Measurements from ENCODE around the gene PLEKHD1. TPM values are rescaled to one million over a fixed set of nuclear protein-coding genes. Genes with fewer than 3 reads are reported as not detected.

PLEKHD1 gene
- total and polyA plus RNA-seq, 2 donors (not counting 1 experiment from before 2014, with no cell fraction given), result 0.12 TPM

DNA sequence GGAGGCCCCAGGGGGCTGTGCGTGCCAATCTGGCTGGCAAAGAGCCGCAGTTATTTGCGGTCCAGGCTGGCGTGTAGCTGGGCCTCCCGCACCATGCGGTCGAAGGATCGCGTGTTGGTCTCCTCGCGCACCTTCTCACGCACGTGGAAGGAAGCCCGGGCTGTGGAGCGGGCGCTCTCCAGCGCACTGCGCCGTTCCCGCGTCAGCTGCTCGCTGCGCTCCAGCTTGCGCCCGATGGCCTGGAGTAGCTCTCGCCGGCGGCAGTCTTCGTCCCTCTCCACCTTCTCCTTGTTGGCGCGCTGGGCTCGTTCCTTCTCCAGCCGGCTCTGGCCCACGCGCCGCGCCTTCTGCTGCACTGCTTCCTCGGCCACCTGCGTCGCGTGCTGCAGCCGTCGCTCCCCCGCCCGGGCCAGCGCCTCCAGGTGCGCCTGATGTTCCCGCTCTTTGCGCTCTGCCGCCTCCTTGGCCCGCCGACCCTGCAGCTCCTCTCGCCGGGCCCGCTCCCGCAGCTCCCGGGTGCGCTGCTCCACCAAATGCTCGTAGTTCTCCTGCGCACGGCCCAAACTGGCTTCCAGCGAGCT, 87.0 kb downstream of the PLEKHD1 start:
- DNase-seq (no peak), ATAC-seq (ENCODE audit: low read depth) (no peak)
- TF ChIP-seq EZH2 (IDR thresholded peaks at IDR 0.05; ENCODE audit: borderline replicate concordance, insufficient read depth, low read depth, low read length, poor library complexity, severe bottlenecking), result no peak
- TF ChIP-seq, protein P1, sequence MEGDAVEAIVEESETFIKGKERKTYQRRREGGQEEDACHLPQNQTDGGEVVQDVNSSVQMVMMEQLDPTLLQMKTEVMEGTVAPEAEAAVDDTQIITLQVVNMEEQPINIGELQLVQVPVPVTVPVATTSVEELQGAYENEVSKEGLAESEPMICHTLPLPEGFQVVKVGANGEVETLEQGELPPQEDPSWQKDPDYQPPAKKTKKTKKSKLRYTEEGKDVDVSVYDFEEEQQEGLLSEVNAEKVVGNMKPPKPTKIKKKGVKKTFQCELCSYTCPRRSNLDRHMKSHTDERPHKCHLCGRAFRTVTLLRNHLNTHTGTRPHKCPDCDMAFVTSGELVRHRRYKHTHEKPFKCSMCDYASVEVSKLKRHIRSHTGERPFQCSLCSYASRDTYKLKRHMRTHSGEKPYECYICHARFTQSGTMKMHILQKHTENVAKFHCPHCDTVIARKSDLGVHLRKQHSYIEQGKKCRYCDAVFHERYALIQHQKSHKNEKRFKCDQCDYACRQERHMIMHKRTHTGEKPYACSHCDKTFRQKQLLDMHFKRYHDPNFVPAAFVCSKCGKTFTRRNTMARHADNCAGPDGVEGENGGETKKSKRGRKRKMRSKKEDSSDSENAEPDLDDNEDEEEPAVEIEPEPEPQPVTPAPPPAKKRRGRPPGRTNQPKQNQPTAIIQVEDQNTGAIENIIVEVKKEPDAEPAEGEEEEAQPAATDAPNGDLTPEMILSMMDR (IDR thresholded peaks at IDR 0.05), result no peak
- ChIA-PET CTCF (interaction anchor here (1.5 to 8.7 kb wide), 3 partner anchors 9 to 330 kb away, joined by 5 to 102 read pairs (median 20); no protein-coding TSS in a partner anchor), POLR2A (no interaction called here)
- no peaks in the 10 kb centered on the region for H4K20me1 ChIP-seq (ENCODE audit: control insufficient read depth, insufficient read depth, low read length, poor library complexity, severe bottlenecking)
- peak overlapping the region; percentile 38 for H2AFZ ChIP-seq (ENCODE audit: insufficient read depth, low read depth, low read length, poor library complexity, severe bottlenecking)
- peak overlapping the region in 1 of 5 experiments; percentile 39 for H3K4me3 ChIP-seq (ENCODE audit: control extremely low read depth in 1 of 5, extremely low read depth in 1 of 5, insufficient read depth in 1 of 5, low read depth in 2 of 5, low read length in 4 of 5)
- Mint-ChIP-seq H3K4me1 (peaks cover 12% of the 10 kb centered on the region), H3K27ac (no peak overlapping the region), H3K27me3 (peaks cover 61% of the 10 kb centered on the region), H3K4me3 (peak overlapping the region; percentile 41), H3K9me3 (ENCODE audit: insufficient read depth) (no peaks in the 10 kb centered on the region)
- H3K79me2 ChIP-seq (ENCODE audit: control insufficient read depth, insufficient read depth, low read length), result no peaks in the 10 kb centered on the region
- no peak overlapping the region for H3K27ac ChIP-seq (ENCODE audit: low read length in 2 of 2)
- WGBS (ENCODE audit: insufficient coverage), result 23% methylated on average over 62 of the region's 62 CpGs
- H3K27me3 ChIP-seq (replicated peaks in 1 of 4; ENCODE audit: control extremely low read depth in 1 of 4, control insufficient read depth in 3 of 4, insufficient read depth in 4 of 4, low read length in 3 of 4), result peaks cover 0 to 63% (median 40%) of the 10 kb centered on the region in 4 experiments
- intact Hi-C loops (cut with micrococcal nuclease), result loop anchor here (5.0 kb wide), 1 partner anchor 109 kb away; no protein-coding TSS in a partner anchor
- H3K4me2 ChIP-seq (replicated peaks; ENCODE audit: low read depth, low read length, poor library complexity, severe bottlenecking), result peak overlapping the region; percentile 96
- no peaks in the 10 kb centered on the region for H3K36me3 ChIP-seq (replicated peaks in 1 of 2; ENCODE audit: control extremely low read depth in 1 of 2, control insufficient read depth in 1 of 2, extremely low read depth in 1 of 2, insufficient read depth in 2 of 2, low read length in 1 of 2)
- H3K4me1 ChIP-seq (ENCODE audit: control insufficient read depth in 2 of 2, insufficient read depth in 2 of 2, low read length in 2 of 2), result peaks cover 21 to 26% of the 10 kb centered on the region in 2 donors
- H3K9ac ChIP-seq (ENCODE audit: low read length), result no peak overlapping the region
- peaks cover 0 to 8% (median 0%) of the 10 kb centered on the region in 3 donors for H3K9me3 ChIP-seq (ENCODE audit: control extremely low read depth in 1 of 3, control insufficient read depth in 2 of 3, insufficient read depth in 1 of 3, low read length in 2 of 3)

All from B cell (primary cell).